ENCODE results near the gene NAPG.
"Not testable (repeated sequence)": the region's sequence is repeated elsewhere in the genome, so short reads cannot be mapped to it uniquely, and the experiment has no call there.

The NAPG gene

DNA sequence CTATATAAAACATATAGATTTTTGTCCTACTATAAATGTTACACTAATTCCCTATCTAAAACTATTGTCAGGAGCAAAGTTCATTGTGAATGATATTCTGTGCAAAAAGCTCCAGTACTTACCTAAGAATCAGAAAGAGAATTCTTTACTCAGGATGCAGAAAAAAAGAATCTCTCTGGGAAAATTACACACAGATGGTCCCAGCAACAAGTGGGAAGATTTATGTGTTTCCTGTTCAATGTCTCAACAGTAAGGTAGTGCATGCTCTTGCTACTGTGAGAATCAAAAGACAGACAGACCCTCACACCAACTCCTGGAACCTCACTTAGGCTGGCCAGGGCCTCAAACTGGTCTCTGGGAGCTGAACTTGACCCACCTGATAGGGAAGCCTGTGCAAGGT lies 11.2 kb upstream of the NAPG start:
- no peak for DNase-seq

DNA sequence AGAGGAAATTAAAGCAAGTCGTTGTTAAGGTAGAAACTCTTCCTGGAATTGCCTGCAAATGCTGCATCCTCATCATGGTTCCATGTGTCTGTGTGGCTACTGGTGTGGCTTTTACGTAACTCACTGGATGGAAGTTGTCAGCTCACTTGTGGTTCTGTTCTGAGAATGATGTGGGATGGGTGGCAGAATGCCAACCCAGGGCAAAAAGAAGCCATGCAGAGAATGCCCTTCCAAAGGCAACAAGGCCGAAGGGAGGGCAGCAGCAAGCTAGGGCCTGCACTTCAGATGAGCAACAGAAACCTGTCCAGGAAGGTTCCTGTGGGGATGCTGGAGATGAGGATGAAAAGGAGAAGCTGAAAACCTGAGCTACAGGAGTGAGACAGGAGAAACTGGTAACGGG lies 10.4 kb upstream of the NAPG start:
- DNase-seq, result no peak

DNA sequence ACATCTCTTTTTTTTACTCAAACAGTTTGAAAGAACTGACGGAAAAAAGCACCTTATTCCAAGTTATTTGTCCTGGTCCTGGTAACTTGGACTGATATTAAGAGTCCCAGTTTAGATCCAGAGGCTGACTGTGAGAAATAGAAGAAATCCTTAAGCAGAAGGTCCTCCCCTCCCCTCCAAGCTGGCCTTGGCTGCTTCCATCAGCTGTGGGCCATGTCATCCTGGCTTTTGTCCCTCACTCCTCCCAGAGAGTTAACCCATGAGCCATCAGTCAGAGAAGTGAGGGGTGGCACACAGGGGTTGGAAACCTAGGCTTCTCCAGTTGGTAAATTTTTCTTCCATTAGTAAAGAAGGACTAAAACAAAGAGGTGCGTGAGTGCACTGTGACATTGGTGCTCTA lies 9.7 kb upstream of the NAPG start:
- no peak for DNase-seq

DNA sequence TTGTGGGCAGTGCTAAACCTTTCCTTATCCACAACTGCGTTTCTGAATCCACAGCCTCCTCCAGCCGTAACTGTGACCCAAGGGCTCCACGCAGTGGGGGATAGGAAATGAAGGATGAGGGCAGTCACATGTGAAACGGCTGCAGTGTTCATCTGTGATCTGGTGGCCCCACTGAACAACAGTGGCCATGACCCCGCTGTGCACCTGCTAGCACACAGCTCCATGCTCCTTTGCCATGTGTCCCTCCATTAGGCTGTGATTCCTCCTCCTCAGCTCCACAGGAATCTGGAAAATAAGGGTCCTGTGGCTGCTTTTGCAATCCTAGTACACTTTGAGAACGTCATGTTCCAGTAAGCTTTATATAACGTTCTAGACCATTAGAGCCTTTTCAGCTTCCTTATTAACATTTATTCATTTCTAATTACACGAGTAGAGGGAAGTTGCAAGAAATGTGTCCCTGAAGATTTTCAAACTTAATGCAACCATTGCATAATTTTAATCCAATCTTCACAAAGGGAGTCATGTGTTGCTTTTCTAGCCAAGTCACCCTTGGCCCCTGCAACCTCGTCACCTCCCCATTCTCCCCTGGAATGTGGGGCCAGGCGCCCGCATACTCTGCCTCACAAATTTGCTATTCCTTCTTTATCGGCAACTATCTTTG lies 7.1 kb upstream of the NAPG start:
- no peak for DNase-seq

DNA sequence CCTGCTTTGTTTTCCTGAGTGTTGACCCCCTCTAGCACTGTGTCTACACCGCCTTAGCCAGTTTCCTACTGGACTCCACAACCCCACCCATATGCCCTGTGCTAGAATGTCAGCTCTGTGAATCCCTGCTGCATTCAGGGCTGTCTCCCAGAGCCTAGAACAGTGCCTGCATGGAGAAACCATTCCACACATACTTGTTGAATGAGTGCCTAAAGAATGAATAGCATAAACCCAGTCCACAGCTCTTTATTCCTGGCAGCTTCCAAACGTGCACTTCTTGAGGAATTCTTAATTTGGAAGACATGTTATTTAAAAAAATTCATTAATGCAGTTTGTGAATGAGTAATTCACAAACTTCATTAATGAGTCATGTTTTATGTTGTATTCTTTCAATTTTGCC lies 6.5 kb upstream of the NAPG start:
- no peak for DNase-seq

DNA sequence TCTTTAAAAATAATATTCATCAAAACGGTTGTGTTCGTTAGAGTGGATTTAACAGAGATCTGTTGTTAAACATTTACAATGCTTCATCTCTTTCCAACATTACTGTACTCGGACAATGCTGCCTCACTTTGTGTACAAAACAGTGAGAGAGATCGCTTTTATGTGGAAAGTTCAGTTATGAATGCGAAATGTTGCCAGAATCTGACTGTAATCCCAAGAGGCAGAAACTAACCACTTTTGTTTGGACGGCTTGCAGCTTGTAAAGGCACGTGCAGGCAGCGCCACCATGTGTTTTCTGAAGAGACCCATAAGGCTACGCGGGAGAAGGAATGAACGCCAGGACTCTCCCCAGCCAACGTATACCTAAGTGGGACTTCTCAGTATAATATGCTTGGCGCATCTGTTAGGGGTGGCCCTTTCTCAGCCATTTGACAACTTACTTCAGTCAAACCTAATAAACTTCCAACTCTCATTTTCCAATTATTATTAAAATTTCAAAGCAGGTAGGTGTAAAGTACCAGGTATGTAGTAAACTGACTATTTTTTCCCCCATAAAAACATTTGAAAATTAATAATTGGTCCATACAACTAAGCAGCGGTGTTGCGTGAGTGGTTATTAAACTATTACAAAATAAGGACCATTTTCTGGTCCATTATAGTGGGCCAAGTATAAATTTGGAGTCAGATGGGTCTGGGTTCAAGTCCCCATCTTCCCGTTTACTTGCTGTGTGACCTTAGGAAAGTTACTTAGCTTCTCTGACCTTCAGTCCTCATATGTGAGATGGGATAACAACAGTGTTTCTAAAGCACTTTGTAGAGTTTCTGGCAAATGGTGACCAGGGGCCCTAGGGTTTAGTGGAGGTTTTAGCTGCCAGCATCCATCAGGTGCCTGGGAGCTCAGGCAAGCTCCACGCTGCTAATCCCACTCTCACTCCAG lies 5.6 kb upstream of the NAPG start:
- DNase-seq, result peak; percentile 78

DNA sequence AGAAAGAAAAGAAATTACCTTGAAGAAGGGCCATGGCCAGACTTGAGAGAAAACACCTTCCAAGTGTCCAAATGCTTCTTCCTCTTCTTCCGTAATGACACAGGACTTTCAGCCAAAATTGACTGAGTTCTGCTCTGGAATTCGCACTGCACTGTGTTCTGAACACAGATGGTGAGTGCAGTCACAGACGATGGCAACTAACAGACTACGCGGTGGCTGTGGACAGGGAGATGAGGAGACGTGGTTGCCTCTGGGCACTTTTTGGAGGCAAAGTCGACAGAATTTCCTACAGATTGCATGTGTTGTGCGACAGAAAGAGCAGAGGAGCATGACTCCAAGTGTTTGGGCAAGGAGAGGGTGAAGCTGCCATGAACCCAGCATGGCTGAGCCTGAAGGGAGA lies 4.3 kb upstream of the NAPG start:
- DNase-seq, result no peak

DNA sequence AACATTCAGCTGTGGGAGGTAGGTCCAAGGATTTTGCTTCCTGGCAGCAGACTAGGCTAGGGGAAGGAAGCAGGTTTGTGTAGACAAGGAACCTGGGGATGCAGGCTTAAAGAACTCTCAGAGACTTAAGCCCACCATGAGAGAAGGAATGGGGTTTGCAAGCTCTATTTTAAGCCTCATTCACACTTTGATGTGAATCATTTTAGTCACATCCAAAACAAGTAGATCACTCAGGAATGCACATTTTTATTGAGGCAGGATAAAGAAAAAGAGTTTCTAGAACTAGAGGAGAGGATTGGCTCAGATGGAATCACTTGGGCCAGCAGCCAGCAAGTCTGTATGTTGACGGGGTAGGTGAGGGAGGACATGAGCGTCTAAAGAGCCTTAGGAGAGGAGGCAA lies 3.3 kb upstream of the NAPG start:
- no peak for DNase-seq

DNA sequence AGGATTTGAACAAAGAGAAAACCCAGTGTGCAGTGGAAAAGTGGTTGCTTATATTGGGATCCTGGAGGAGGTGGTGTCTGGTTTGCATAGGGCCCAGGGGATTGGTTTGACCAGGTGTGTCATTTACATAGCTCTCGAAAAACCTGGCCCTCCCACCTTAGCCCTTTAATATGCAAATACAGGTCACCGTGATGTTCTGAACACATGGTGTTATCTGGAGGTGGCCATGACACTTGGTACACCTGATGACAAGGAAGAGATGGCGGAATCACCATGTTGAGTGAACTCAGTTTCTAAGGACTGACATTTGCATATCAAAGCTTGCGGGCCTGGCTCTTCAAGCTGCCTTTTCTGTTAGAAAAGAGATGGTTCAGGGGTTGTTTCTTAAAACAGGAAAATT lies 2.3 kb upstream of the NAPG start:
- DNase-seq, result no peak

DNA sequence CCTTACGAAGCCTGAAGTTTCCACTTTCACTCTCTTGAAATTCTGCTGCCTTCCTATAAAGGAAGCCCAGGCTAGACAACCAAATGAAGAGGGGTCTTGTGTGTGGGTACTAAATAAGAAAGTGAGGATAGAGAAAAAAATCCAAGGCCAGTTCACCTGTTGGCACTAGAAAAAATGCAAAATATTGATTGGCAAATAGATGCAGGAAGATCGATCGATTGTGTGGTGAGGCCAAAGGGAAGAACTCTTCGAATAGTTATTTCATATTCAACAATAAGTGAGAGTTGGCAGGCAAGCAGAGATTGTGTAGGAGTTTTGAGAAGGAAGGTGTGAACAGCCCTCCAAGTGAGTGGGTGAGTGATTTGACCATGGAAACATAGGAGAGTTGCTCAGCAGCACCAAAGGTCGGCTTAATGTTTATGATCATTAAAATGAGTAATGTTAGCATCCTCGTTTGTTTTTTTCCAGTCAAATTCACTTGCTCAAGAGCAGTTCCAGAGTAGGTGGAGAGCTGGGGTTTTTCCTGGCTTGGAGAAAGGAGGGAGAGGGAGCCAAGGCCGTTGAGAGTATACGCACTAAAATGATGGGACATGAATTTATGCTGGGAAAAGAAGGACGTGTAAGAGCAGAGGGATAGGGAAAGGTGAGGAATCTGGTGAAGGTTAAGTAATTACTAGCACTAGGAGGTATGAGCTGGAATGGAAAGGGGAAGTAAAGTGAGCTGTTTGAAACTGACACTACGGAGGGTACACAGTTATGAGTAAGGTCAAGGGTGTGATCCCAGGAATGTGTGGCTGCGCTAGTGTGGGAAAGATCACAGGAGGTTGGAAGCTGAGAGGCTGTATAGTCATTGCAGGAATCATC lies 1.1 kb upstream of the NAPG start:
- no peak for DNase-seq

DNA sequence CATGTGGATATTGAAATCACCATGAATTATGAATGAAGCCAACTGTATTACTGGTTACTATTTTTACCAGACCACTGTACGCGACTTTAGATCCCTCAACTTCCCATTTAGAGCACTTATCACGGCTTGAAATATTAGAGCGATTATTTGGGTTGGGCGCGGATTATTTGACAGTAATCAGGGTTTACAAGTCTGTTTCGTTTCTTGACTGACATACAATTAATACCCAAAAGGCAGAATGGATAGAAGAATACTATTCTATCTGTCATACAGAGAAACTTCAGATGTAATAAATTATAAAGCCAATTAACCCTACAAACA lies 496 bp upstream of the NAPG start:
- no peak for DNase-seq

DNA sequence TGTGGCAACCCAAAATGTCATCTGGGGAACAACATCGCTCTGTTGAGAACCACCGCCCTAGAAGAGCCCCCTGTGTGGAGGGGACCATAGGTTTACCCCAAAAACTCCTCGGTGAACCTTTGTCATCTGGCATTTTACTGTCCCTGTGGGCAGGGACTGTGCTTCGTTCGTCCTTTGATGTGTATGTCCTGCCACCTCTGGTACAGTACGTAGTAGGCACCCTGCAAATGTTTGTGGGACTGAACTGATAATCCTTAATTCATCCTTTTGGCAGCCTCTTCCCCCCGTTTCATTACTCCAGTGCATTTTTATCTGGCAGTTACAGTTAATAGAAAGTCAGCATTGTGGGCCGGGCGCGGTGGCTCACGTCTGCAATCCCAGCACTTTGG lies 728 bp downstream of the NAPG start:
- DNase-seq, result no peak

DNA sequence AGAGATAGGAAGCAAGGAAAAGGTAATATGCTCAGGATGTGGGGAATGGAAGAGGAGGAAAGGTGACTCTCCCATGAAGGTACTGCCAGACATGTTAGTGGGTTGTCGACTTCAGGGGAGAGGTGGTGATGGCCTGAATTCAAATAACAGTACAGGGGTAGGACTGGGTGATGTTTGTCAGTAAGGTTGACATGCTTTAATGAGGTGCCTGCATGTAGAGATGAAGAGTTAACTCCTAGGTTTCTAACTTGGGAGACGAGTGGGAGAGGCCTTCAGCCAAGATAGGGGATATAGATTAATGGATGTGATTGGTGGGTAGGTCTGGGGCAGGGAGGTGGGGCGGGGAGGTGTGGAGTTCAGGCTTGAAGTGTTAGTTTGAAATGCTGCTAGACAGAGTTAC lies 2.6 kb downstream of the NAPG start:
- no peak for DNase-seq

DNA sequence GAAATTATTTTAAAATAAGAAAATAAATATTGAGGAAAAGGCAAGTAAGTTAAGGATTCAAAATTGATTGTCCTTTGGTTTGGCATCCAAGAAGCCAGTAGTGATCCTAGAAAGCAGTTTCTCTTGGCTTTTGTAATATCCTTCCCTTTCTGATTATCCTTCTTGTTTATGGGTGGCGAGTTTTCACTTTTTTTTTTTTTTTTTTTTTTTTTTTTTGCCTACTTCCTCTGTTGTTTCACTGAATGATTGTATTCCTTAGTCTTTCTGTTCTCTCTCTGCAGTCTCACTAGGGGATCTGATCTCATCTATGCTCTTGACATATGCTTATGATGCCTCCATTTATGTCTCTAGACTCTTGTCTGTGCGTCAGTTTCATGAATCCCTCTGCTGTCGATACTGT lies 4.2 kb downstream of the NAPG start:
- DNase-seq, result no peak

DNA sequence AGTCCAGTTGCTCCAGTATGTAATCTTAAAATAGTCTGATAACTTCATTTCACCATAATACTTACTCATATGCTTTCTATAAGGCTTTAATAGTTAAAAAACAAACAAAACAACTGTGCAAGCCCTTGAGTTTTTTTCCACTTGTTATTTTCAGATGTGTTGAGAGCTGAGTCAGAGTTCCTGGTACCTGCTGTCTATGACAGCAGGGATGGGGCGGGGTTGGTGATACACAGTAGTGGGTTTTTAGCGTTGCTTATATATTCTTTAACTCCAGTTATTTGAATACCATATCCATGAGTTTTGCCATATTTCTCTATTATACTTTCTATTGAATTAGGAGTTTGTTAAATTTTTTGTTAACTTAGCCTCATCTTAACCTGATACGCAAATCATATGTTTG lies 5.0 kb downstream of the NAPG start:
- no peak for DNase-seq

DNA sequence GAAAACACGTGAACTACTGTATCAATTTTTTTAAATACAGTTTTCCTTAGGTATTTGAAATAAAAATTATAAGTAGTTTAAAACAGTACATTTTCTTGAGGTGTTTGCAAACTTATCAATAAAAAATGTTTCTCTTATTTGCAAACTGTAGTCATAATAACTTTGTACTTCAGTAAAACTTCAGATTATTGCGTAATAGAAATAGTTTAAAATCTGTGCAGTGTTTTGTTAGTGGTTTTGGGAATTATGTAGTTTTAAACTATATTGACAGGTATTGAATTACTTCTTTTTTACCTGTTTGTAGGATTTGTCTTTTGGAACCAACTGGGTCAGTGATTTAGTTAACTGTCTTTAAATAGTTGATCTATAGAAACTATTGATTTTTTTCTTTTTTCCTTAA lies 7.3 kb downstream of the NAPG start:
- no peak for DNase-seq

DNA sequence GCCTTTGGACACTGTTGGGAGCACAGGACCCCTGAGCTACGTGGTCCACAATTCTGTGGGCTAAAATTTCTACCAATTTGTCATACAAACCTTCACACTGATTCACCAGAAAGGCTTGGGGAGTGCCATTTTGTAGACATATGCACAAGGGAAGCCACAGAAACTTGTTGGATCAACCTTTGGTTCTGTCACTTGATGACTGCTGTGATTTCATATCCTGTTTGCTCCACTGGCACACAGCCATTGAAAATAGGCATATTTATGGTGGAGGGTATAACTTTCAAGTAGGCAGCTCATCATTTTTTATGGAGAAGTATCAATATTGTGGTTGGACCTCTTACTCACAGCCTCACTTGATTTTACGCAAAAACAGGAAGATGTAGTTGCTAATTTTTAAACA lies 10.5 kb downstream of the NAPG start:
- no peak for DNase-seq

DNA sequence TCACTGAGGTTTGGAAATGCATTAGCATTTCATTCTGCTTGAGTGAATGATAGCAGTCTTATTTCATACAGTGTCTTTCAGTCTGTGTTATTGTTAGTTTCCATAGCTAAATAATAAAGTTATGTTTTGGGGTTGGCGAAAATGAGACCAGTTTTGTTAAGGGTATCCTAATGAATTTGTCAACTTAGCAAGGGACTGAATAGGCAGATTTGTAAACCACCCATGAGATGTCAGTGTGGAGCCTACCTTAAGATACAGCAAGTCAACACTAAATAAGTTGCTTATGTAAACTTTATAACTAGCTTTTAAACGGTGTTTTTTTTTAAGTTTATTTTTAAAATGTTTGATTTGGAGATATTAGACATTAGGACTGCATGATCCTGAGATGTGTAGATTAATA lies 11.9 kb downstream of the NAPG start:
- DNase-seq, result no peak

DNA sequence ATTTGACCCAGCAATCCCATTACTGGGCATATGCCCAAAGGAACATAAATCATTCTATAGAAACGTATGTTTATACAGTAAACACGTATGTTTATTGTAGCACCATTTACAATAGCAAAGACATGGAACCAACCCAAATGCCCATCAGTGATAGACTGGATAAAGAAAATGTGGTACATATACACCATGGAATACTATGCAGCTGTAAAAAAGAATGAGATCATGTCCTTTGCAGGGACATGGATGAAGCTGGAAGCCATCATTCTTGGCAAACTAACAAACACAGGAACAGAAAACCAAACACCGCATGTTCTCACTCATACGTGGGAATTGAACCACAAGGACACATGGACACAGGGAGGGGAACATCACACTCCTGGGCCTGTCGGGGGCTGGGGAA lies 13.3 kb downstream of the NAPG start:
- not testable (repeated sequence) for DNase-seq

DNA sequence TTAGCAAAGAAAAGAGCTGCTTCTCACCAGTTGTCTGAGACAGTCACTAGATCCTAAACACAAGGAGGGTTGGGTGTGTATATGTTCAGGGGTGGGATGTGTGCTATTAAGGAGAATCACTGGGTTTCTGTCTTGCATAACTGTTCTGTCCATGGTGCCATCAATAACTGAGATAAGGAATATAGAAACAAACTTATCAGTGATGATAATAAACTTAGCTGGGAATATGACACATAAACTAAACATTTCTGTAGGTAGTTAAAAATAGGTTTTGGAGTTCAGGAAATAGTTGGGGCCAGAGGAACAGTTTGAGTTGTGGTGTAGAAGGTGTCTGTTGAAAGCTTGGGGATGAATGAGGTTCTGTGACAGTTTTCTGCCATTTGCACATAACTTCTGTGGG lies 17.4 kb downstream of the NAPG start:
- DNase-seq, result no peak

DNA sequence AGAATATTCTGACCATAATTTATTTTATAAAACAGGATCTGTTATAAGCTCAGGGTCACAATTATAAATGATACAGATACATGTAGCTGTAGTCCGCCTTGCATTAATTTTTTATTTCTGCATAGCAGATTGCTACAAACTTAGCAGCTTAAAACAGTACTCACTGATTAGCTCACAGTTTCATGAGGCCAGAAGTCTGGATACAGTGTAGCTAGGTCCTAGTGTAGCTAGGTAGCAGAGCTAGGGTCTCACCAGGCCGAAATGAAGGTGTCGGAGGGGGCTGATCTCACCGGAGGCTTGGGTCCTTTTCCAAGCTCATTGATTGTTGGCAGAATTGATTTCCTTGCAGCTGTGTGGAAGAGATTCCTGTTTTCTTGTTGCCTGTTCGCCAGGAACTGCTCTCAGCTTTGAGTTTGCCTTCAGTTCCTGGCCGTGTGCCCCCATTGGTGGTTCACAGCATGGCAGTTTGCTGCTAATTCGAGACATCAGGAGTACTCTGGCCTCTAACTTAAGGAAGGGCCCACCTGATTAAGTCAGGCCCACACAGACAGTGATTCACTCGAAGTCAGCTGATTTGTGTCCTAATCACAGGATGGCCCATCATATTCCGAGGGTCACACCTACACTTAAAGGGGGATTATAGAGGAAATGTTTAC lies 18.4 kb downstream of the NAPG start:
- DNase-seq, result no peak

DNA sequence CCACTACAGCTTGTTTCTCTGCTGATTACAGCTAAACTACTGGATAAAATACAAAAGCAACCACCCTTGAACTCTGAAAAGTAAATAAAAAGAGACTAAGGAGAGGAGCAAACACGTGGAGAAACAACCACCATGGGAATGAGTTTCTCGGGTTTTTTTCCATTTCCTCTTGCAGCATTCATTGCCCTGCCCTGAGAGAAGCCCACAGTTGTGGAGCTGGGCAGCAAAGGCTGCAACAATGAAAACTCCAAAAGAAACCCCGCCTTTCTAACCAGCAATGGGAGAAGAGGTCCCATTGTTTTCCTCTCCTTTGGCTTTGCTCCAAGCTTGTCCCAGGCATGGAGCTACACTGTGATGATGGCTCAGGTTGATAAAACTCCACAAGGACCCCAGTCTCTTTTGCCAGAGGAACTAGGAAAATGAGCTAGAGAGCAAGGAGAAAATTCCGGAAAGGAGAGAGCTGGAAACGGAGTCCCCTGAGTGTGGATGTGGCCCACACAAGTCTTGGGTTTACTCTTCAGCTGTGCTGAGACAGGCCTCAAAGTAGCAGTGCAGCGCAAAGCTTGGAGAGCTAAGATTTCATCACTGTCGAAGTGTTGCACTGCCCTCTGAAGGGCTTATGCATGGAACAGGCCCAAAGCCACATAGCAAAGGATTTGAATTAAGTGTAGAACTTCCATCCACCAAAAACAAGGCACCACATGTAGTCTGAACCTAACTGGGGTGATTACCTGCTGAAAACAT lies 20.9 kb downstream of the NAPG start:
- DNase-seq, result peak; percentile 9

DNA sequence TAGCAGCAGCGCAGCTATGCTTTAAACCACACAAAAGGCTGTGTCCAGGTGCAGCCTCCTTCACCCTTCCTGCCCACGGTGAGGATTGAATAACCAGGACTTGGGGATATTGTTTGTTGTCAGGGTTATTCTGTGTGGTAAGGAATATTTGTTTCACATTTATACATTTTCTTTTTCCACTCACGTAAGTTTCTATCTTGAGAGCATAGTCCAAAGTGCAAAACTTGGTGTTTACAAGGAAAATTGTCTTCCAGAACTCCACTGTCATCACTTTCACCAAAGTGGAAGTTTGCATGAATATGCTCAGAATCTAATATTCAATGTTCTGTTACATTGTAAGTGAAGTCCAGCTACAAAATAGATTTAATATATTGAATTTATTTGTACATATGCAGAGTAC lies 26.4 kb downstream of the NAPG start:
- DNase-seq, result no peak
